Liver (tissue), 9 donors: ENCODE measurements around the gene BEX3. TPM values are rescaled to one million over a fixed set of nuclear protein-coding genes. Genes with fewer than 3 reads are reported as not detected.
"Not testable (repeated sequence)": the region's sequence is repeated elsewhere in the genome, so short reads cannot be mapped to it uniquely, and the experiment has no call there.

Source experiments
- DNase-seq: peaks from one replicate; pipeline ENCODE4 v3.0.0-alpha.2; 2017; ENCODE audit warnings: low spot score
- H3K27ac ChIP-seq, 2 donors: one replicate each; pipeline ENCODE4 v1.7.0; 2013; ENCODE audit warnings: inconsistent platforms in 2 of 2, low read length in 2 of 2, control low read depth in 1 of 2, low read depth in 1 of 2, mild to moderate bottlenecking in 1 of 2
- H3K27me3 ChIP-seq, 4 donors: one replicate each; pipeline versions ENCODE4 v1.6.1 to v1.7.0; 2013; ENCODE audit warnings: low read length in 3 of 4, inconsistent platforms in 1 of 4, mild to moderate bottlenecking in 1 of 4, moderate library complexity in 1 of 4; ENCODE audit not compliant: control insufficient read depth in 4 of 4, insufficient read depth in 4 of 4
- H3K36me3 ChIP-seq, 4 donors: one replicate each; pipeline versions ENCODE4 v1.6.1 to v1.7.0; 2013; ENCODE audit warnings: low read length in 3 of 4, mild to moderate bottlenecking in 3 of 4, low read depth in 1 of 4, moderate library complexity in 1 of 4; ENCODE audit not compliant: control insufficient read depth in 4 of 4, insufficient read depth in 3 of 4
- H3K4me1 ChIP-seq, 4 donors: one replicate each; pipeline versions ENCODE4 v1.6.1 to v1.7.0; 2013; ENCODE audit warnings: low read length in 3 of 4, mild to moderate bottlenecking in 3 of 4, moderate library complexity in 1 of 4; ENCODE audit not compliant: control insufficient read depth in 4 of 4, insufficient read depth in 4 of 4
- H3K4me3 ChIP-seq, 3 donors: one replicate each; pipeline versions ENCODE4 v1.6.1 to v1.7.0; 2013; ENCODE audit warnings: low read length in 3 of 3, control low read depth in 1 of 3, low read depth in 1 of 3, mild to moderate bottlenecking in 1 of 3
- H3K9ac ChIP-seq, 2 donors: one replicate each; pipeline ENCODE4 v1.7.0; 2013; ENCODE audit warnings: low read length in 2 of 2, mild to moderate bottlenecking in 2 of 2, moderate library complexity in 2 of 2, control low read depth in 1 of 2, low read depth in 1 of 2
- H3K9me3 ChIP-seq, 4 donors: one replicate each; pipeline versions ENCODE4 v1.6.1 to v1.7.0; 2013; ENCODE audit warnings: low read length in 3 of 4; ENCODE audit not compliant: control insufficient read depth in 4 of 4
- EGR1 ChIP-seq, 2 donors: IDR thresholded peaks; 2 replicates each; pipeline ENCODE4 v1.6.1; 2016 to 2018; ENCODE audit warnings: antibody characterized with exemption in 2 of 2, low read depth in 2 of 2
- SP1 ChIP-seq: IDR thresholded peaks from 2 replicates; pipeline ENCODE4 v1.6.1; 2018; ENCODE audit warnings: antibody characterized with exemption, mild to moderate bottlenecking
- WGBS: extraction: QIAGEN DNeasy Blood & Tissue Kit; methylation state at CpG from one replicate; pipeline ENCODE4 v1.1.7; 2013; 5-methylcytosine and 5-hydroxymethylcytosine counted together
- polyA plus RNA-seq, 2 donors: library from polyadenylated mRNA; stranded (reverse) in 1 of 2; unstranded in 1 of 2; fragments of 200-250 nt in 1 of 2; fragments of >200 nt in 1 of 2; fragmentation: Nextera tagmentation in 1 of 2; extraction: Ambion mirVana in 1 of 2; gene quantifications; one replicate each; pipeline versions ENCODE4 v1.2.1 to v1.2.3, GENCODE V29; 2013 to 2015
- total RNA-seq, 2 donors: library from RNA; depleted of rRNA; stranded (reverse); fragments of >200 nt; gene quantifications; one replicate each; pipeline ENCODE4 v1.2.3, GENCODE V29; 2014
- TF ChIP-seq, protein P1 (sequence below): IDR thresholded peaks from 2 replicates; pipeline ENCODE4 v1.6.1; 2016; ENCODE audit warnings: antibody characterized with exemption
- TF ChIP-seq, protein P2 (sequence below): IDR thresholded peaks from 2 replicates; pipeline ENCODE4 v1.6.1; 2016; ENCODE audit warnings: antibody characterized with exemption, mild to moderate bottlenecking
- TF ChIP-seq, protein P3 (sequence below): IDR thresholded peaks from 2 replicates; pipeline ENCODE4 v1.6.1; 2016; ENCODE audit warnings: antibody characterized with exemption
- TF ChIP-seq, protein P4 (sequence below): IDR thresholded peaks from 2 replicates; pipeline ENCODE4 v1.6.1; 2016; ENCODE audit warnings: antibody characterized with exemption
- donor health status: healthy.
- donor health status: healthy.
- donor health status: healthy.
- donor health status: healthy.
- donor health status: healthy.

The BEX3 gene
- total and polyA plus RNA-seq, 4 donors, result 21.9 to 77.4 (median 57.3) TPM

DNA sequence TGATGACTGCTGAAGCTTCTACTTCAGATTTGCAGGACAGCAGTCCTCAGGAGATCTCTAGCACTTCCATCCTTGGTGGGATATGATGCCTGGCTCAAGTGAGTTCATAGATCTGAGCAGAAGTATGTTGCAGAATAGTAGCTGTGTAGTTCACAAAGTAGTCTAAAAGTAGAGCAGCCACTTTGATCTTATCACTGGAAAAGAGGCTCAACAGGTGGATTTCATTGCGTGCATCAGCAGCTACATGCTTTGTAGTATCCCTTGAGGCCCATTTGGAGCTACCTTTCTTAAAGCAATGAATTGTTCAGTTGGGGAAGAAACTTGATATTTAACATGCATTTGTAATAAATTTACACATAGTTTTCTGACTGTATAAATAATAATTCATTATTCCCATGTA is 29.9 kb downstream of the BEX3 start:
- no peaks in the 10 kb centered on the region for H3K36me3 ChIP-seq
- 97% methylated on average over 1 of the region's 1 CpG for WGBS

DNA sequence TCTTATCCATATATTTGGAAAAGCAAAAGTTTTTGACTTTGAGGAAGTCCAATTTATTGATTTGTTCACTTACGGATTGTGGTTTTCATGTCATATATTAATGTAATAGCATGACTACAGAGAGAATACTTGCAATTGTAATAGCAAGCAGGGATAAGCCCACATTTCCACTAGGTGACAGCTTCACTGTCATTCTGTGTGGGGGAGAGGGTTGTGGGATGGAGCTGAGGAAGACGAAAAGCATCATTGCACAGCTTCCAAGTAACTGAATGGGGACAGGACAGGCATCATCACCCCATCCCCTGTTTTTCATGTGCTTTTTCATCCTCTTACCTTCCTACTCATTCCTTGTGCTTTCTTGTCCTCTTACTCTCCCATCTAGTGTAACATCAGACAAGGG is 31.4 kb downstream of the BEX3 start:
- Histone ChIP-seq H3K4me1 (peaks cover 0 to 6% (median 1%) of the 10 kb centered on the region in 4 donors), H3K4me3 (no peak overlapping the region), H3K9me3 (no peaks in the 10 kb centered on the region), H3K27ac (no peak overlapping the region), H3K36me3 (no peaks in the 10 kb centered on the region), H3K27me3 (peaks cover 0 to 2% (median 0%) of the 10 kb centered on the region in 4 donors), H3K9ac (no peak overlapping the region)
- over 99% methylated on average over 2 of the region's 2 CpGs for WGBS
- TF ChIP-seq, protein P1, sequence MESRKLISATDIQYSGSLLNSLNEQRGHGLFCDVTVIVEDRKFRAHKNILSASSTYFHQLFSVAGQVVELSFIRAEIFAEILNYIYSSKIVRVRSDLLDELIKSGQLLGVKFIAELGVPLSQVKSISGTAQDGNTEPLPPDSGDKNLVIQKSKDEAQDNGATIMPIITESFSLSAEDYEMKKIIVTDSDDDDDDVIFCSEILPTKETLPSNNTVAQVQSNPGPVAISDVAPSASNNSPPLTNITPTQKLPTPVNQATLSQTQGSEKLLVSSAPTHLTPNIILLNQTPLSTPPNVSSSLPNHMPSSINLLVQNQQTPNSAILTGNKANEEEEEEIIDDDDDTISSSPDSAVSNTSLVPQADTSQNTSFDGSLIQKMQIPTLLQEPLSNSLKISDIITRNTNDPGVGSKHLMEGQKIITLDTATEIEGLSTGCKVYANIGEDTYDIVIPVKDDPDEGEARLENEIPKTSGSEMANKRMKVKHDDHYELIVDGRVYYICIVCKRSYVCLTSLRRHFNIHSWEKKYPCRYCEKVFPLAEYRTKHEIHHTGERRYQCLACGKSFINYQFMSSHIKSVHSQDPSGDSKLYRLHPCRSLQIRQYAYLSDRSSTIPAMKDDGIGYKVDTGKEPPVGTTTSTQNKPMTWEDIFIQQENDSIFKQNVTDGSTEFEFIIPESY, result no peak
- TF ChIP-seq, protein P2, sequence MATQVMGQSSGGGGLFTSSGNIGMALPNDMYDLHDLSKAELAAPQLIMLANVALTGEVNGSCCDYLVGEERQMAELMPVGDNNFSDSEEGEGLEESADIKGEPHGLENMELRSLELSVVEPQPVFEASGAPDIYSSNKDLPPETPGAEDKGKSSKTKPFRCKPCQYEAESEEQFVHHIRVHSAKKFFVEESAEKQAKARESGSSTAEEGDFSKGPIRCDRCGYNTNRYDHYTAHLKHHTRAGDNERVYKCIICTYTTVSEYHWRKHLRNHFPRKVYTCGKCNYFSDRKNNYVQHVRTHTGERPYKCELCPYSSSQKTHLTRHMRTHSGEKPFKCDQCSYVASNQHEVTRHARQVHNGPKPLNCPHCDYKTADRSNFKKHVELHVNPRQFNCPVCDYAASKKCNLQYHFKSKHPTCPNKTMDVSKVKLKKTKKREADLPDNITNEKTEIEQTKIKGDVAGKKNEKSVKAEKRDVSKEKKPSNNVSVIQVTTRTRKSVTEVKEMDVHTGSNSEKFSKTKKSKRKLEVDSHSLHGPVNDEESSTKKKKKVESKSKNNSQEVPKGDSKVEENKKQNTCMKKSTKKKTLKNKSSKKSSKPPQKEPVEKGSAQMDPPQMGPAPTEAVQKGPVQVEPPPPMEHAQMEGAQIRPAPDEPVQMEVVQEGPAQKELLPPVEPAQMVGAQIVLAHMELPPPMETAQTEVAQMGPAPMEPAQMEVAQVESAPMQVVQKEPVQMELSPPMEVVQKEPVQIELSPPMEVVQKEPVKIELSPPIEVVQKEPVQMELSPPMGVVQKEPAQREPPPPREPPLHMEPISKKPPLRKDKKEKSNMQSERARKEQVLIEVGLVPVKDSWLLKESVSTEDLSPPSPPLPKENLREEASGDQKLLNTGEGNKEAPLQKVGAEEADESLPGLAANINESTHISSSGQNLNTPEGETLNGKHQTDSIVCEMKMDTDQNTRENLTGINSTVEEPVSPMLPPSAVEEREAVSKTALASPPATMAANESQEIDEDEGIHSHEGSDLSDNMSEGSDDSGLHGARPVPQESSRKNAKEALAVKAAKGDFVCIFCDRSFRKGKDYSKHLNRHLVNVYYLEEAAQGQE, result no peak
- DNase-seq, result no peak

More for the DNA sequence above, 29.9 kb downstream of the BEX3 start:
- Histone ChIP-seq H3K9me3 (no peaks in the 10 kb centered on the region), H3K4me1 (peaks cover 0 to 6% (median 1%) of the 10 kb centered on the region in 4 donors), H3K27me3 (peaks cover 0 to 2% (median 0%) of the 10 kb centered on the region in 4 donors), H3K27ac (no peak overlapping the region), H3K9ac (no peak overlapping the region), H3K4me3 (no peak overlapping the region)
- DNase-seq, result no peak
- TF ChIP-seq, protein P3, sequence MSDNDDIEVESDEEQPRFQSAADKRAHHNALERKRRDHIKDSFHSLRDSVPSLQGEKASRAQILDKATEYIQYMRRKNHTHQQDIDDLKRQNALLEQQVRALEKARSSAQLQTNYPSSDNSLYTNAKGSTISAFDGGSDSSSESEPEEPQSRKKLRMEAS, result no peak
- TF ChIP-seq SP1 (no peak), EGR1 (IDR thresholded peaks at IDR 0.05; ENCODE audit: low read depth in 2 of 2) (no peak)
- TF ChIP-seq, protein P2, result no peak
- TF ChIP-seq, protein P4, sequence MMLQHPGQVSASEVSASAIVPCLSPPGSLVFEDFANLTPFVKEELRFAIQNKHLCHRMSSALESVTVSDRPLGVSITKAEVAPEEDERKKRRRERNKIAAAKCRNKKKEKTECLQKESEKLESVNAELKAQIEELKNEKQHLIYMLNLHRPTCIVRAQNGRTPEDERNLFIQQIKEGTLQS, result no peak

DNA sequence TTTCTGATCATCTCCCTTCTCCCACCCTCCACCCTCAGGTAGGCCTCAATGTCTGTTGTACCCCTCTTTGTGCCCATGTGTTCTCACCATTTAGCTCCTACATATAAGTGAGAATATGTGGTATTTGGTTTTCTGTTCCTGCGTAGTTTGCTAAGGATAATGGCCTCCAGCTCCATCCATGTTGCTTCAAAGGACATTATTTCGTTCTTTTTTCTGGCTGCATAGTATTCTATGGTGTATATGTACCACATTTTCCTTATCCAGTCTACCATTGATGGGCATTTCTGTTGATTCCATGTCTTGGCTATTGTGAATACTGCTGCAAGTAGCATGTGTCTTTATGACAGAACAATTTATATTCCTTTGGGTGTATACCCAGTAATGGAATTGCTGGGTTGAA is 35.4 kb downstream of the BEX3 start:
- not testable (repeated sequence) for H3K9me3 ChIP-seq, H3K27me3 ChIP-seq, H3K9ac ChIP-seq, H3K4me3 ChIP-seq, H3K36me3 ChIP-seq, H3K27ac ChIP-seq, H3K4me1 ChIP-seq, DNase-seq
- WGBS, result 94% methylated on average over 2 of the region's 2 CpGs
